HL-60 (cell line): ENCODE results near the gene RUBCN.

Experiments used
- GABPA ChIP-seq: IDR thresholded peaks from 2 replicates; pipeline ENCODE4 v1.6.1; 2012; ENCODE audit warnings: low read depth
- POLR2AphosphoS5 ChIP-seq: IDR thresholded peaks from 2 replicates; pipeline ENCODE4 v1.6.1; 2012; ENCODE audit warnings: low read depth
- SPI1 ChIP-seq: IDR thresholded peaks from 2 replicates; pipeline ENCODE4 v1.6.1; 2012; ENCODE audit warnings: low read depth, mild to moderate bottlenecking, borderline replicate concordance
- TF ChIP-seq, protein P1 (sequence below): IDR thresholded peaks from one replicate; pipeline ENCODE4 v1.5.1; 2011; ENCODE audit warnings: low read length, control low read depth, inconsistent platforms; ENCODE audit not compliant: insufficient read depth

DNA sequence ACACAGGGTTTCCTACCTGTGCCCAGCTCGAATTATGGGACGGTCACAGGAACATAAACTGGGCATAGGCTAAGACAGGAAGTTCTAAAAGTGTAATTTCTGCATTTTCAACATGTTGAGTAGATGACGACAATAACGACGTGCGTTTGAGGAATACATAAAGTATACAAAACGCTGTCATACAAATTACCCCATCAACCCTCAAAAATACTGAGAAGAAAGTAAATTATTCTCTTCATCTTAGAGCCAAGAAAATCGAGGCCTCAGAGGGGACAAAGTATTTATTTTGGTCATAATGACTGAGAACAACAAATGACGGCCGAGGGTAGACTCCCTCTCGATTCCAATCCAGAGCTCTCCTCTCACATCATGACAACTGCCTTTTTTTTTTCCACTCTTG lies 60.8 kb downstream of the RUBCN start:
- TF ChIP-seq, protein P1, sequence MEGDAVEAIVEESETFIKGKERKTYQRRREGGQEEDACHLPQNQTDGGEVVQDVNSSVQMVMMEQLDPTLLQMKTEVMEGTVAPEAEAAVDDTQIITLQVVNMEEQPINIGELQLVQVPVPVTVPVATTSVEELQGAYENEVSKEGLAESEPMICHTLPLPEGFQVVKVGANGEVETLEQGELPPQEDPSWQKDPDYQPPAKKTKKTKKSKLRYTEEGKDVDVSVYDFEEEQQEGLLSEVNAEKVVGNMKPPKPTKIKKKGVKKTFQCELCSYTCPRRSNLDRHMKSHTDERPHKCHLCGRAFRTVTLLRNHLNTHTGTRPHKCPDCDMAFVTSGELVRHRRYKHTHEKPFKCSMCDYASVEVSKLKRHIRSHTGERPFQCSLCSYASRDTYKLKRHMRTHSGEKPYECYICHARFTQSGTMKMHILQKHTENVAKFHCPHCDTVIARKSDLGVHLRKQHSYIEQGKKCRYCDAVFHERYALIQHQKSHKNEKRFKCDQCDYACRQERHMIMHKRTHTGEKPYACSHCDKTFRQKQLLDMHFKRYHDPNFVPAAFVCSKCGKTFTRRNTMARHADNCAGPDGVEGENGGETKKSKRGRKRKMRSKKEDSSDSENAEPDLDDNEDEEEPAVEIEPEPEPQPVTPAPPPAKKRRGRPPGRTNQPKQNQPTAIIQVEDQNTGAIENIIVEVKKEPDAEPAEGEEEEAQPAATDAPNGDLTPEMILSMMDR = no peak
- TF ChIP-seq POLR2AphosphoS5 = no peak
- TF ChIP-seq SPI1 = no peak
- no peak for TF ChIP-seq GABPA
